ENCODE results near the gene ARRB2. TPM values are rescaled to one million over a fixed set of nuclear protein-coding genes. Genes with fewer than 3 reads are reported as not detected.

ARRB2 gene
- total RNA-seq, 1 donor from 2014 or later, result 47.4 TPM

- Mint-ChIP-seq H3K4me3 (no peak overlapping the region), H3K27me3 (peaks cover 8% of the 10 kb centered on the region), H3K27ac (no peak overlapping the region), H3K9me3 (no peaks in the 10 kb centered on the region), H3K4me1 (ENCODE audit: unreplicated experiment) (peaks cover 15% of the 10 kb centered on the region), H3K36me3 (peaks cover 4% of the 10 kb centered on the region)
- DNase-seq (ENCODE audit: extremely low spot score, unreplicated experiment), result no peak
- TF ChIP-seq CTCF (conservative IDR thresholded peaks at IDR 0.05), result no peak
Measured at GRCh38 chr17:4722678-4723240, 12.3 kb downstream of the ARRB2 start.

- TF ChIP-seq CTCF (conservative IDR thresholded peaks at IDR 0.05), result no peak
- no peak overlapping the region for H3K27ac Mint-ChIP-seq
- H3K4me1 Mint-ChIP-seq (ENCODE audit: unreplicated experiment), result peaks cover 10% of the 10 kb centered on the region
Measured at GRCh38 chr17:4724650-4725049, 14.2 kb downstream of the ARRB2 start.

GRCh38 chr17:4725646-4726310 lies 15.3 kb downstream of the ARRB2 start:
- H3K36me3 Mint-ChIP-seq, result peaks cover 4% of the 10 kb centered on the region
- no peak overlapping the region for H3K27ac Mint-ChIP-seq
- peaks cover 11% of the 10 kb centered on the region for H3K4me1 Mint-ChIP-seq (ENCODE audit: unreplicated experiment)
- no peak for DNase-seq (ENCODE audit: extremely low spot score, unreplicated experiment)
- TF ChIP-seq CTCF (conservative IDR thresholded peaks at IDR 0.05), result no peak
- H3K9me3 Mint-ChIP-seq, result no peaks in the 10 kb centered on the region
- peaks cover 8% of the 10 kb centered on the region for H3K27me3 Mint-ChIP-seq
- H3K4me3 Mint-ChIP-seq, result no peak overlapping the region

More at GRCh38 chr17:4724650-4725049, 14.2 kb downstream of the ARRB2 start:
- no peak for DNase-seq (ENCODE audit: extremely low spot score, unreplicated experiment)
- Mint-ChIP-seq H3K27me3 (peaks cover 8% of the 10 kb centered on the region), H3K36me3 (peaks cover 4% of the 10 kb centered on the region), H3K4me3 (no peak overlapping the region), H3K9me3 (no peaks in the 10 kb centered on the region)

- no peak for TF ChIP-seq CTCF (conservative IDR thresholded peaks at IDR 0.05)
- H3K4me3 Mint-ChIP-seq, result no peak overlapping the region
- H3K27me3 Mint-ChIP-seq, result peaks cover 8% of the 10 kb centered on the region
- H3K4me1 Mint-ChIP-seq (ENCODE audit: unreplicated experiment), result peaks cover 9% of the 10 kb centered on the region
- H3K36me3 Mint-ChIP-seq, result no peaks in the 10 kb centered on the region
- no peak overlapping the region for H3K27ac Mint-ChIP-seq
- H3K9me3 Mint-ChIP-seq, result no peaks in the 10 kb centered on the region
- no peak for DNase-seq (ENCODE audit: extremely low spot score, unreplicated experiment)
Measured at GRCh38 chr17:4728124-4728523, 17.7 kb downstream of the ARRB2 start.

GRCh38 chr17:4733073-4733531 lies 22.7 kb downstream of the ARRB2 start:
- H3K27ac Mint-ChIP-seq, result no peak overlapping the region
- no peak for DNase-seq (ENCODE audit: extremely low spot score, unreplicated experiment)
- TF ChIP-seq CTCF (conservative IDR thresholded peaks at IDR 0.05), result no peak
- peak overlapping the region; percentile 47 for H3K4me3 Mint-ChIP-seq
- H3K9me3 Mint-ChIP-seq, result no peaks in the 10 kb centered on the region
- H3K36me3 Mint-ChIP-seq, result peaks cover 8% of the 10 kb centered on the region
- H3K4me1 Mint-ChIP-seq (ENCODE audit: unreplicated experiment), result peaks cover 9% of the 10 kb centered on the region
- H3K27me3 Mint-ChIP-seq, result peaks cover 25% of the 10 kb centered on the region

All from type B pancreatic cell (in vitro differentiated cells).